GM18873 (cell line): ENCODE results near the gene BCAS1.

Source experiments
- ATAC-seq: cut with Tn5 transposase; IDR thresholded peaks from one replicate; pipeline ENCODE4 v1.9.1; 2021; ENCODE audit warnings: mild to moderate bottlenecking, moderate library complexity, moderate number of reproducible peaks; ENCODE audit not compliant: unreplicated experiment, low FRiP score

Gene BCAS1, protein sequence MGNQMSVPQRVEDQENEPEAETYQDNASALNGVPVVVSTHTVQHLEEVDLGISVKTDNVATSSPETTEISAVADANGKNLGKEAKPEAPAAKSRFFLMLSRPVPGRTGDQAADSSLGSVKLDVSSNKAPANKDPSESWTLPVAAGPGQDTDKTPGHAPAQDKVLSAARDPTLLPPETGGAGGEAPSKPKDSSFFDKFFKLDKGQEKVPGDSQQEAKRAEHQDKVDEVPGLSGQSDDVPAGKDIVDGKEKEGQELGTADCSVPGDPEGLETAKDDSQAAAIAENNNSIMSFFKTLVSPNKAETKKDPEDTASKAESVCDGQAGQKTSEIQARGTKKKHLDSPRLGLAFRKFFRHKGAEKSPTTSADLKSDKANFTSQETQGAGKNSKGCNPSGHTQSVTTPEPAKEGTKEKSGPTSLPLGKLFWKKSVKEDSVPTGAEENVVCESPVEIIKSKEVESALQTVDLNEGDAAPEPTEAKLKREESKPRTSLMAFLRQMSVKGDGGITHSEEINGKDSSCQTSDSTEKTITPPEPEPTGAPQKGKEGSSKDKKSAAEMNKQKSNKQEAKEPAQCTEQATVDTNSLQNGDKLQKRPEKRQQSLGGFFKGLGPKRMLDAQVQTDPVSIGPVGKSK

DNA sequence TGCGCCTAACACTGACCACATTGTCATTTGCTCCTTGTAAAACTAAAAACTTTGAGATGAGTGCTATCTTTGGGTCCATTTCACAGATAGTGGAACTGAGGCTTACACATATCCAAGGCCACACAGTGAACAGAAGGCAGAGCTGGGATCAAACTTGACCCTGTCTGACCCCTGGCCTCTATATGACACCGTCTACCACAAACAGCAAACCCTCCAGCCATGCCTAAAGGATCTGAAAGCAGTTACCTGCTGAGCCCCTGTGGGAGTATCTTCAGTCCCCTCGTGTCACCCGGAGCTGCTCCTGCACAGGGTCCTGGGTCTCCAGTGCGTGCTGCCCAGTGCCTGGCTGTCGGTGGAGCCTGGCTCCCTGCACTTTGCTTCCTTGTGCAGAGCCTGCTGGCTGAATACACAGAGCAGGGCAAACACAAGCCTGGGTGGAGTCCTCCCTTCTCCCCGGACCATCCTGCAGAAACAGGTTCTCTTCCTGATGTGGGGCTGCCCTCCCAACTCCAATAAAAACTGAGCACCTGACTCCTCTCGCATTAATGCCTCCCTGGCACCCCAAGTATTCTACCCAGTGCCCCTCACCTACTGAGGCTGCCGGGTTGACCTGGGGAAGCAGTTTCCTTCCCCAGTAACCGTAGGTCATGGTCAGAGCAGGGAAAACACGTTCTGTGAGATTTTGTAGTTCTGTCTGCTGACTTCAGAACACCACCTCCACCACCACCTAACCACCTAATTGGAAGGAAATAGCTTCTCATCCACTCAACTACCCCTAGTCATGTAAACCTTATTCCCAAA is at the start of gene BCAS1:
BCAS1 (minus strand) TSS at position 408 of the 801 bp plus-strand sequence. CDS start 11,876 bp downstream, outside the sequence.
- ATAC-seq, result no peak

DNA sequence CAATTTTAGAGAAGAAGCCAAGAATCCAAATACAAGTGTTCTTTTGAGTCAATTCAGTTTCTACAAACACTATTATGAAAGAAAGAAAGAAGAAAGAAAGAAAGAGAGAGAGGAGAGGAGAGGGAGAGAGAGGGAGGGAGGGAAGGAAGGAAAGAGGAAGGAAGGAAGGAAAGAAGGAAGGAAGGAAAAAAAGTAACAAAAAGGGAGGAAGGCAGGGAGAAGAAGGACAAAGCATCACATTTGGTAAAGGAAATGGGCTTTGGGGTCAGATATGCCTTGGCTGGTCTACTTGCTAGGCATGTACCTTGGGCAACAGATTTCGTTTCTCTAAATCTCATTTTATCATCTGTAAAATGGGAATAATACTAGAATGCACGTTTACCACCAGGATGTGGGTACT is 49.4 kb upstream of the BCAS1 start:
- no peak for ATAC-seq

DNA sequence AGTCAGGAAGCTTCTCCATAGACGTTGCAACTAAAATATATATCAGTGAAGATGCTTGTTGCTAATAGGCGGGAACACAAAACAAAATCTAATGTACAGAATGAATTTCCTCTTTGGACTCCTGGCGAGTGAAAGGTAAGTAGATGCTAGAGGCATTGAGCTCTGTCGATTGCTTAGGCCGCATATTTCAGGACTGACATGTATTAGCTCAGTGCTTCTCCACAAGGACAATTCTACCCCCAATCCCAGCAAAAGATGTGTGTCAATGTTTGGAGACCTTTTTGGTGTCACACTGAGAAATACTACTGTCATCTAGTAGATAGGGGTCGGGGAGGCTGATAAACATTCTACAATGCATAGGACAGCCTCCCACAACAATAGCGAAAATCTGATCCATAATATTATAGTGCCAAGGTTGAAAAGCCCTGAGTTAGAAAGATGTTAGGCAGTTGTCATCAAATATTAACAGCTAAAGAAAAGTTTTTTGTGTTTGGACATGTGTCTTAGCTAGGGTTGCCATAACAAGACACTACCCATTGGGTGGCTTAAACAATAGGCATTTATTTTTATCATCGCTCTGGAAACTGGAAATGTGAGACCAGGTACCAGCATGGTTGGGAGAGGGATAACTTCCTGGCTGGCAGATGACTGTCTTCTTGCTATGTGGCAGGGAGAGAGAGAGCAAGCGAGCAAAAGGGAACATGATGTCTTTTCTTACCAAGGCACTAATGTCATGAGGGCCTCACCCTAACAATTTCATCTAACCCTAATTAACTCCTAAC is 48.0 kb upstream of the BCAS1 start:
- no peak for ATAC-seq

DNA sequence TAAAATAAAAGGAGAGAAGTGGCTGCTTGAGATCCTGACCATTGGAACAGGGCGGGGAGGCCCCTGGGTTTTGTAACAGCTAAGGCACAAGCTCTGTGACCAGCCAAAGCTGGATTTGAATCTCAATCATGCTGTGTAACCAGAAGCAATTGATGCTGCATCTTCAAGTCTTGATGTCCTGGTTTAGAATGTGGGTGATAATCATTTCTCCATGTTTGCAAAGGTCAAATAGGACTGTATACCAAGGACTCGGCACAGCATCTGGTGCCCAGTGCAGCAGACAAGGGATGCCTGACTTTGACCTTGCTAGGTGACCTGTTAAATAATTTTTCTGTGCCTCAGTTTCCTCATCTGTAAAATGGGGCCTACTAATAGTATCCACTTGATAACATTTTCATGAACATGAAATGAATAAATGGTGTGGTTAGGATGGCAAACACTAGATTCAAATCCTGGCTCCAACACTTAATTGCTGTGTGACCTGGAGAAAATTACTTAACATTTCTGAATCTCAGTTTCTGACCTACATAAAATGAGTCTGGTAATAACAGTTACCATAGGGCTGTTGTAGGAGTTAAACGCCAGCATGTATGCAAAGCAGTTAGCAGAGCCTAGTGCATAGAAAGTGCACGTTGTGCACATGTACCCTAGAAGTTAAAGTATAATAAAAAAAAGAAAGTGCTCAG is 46.3 kb upstream of the BCAS1 start:
- no peak for ATAC-seq

DNA sequence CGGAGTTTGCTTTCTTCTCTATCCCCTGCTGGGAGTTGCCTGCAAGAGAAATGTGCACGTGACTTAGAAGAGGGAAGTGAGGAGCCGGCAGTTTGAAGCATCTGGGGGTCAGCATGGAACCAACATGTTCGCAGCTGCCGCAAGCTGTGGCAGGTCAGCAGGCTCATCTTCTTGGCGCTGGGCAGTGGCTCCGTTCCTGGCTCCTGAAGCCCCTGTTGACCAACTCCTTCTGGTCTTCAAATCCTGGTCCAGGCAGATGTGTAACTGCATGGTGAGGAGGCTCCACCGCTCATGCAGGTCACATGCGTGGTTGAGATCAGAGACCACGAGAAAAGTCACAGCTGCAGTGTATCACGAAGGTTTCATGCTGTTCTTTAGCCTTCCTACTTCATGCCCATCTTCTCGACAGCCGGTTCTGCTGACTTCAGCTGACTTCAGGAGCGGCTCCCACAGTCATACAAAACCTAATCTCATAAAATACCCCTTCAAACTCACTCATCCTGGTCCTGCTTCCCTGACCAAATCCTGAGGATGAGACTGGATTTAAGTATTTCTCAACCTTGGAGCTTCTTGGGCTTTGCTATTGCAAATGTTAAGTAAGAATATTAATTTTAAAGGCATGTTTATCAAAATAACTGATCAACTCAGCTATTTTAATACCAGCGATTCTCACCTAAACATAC is 44.9 kb upstream of the BCAS1 start:
- no peak for ATAC-seq

DNA sequence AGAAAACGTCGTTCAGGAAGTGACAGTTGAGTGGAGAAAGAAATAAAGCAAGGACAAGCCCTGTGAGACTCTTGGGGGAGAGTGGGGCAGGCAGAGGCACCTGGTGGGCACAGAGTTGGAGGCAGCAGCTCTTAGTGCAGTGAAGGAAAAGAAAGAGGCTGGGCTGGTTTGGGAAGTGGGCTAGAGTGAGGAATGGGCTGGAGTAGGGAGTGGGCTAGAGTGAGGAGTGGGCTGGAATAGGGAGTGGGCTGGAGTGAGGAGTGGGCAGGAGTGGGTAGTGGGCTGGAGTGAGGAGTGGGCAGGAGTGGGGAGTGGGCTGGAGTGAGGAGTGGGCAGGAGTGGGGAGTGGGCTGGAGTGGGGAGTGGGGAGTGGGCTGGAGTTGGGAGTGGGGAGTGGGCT is 43.7 kb upstream of the BCAS1 start:
- ATAC-seq, result no peak

DNA sequence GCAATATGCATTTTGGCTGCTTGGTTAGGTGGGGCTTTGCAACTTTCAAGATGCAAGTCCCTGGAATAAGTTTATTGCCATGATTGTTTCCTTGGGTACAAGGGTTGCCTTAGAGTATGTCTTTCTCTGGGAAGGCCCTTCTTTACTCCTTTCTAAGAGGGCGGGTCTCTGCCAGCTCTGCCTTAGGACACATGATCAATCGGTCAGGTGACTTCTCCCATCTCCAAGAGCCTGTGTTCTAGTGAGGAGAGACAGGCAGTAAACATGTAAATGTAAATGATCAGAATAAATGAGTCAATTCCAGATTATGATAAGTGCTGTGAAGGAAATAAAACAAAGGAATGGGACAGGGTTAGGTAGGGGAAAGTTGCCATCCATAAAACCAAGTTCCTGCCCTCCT is 43.2 kb upstream of the BCAS1 start:
- no peak for ATAC-seq

DNA sequence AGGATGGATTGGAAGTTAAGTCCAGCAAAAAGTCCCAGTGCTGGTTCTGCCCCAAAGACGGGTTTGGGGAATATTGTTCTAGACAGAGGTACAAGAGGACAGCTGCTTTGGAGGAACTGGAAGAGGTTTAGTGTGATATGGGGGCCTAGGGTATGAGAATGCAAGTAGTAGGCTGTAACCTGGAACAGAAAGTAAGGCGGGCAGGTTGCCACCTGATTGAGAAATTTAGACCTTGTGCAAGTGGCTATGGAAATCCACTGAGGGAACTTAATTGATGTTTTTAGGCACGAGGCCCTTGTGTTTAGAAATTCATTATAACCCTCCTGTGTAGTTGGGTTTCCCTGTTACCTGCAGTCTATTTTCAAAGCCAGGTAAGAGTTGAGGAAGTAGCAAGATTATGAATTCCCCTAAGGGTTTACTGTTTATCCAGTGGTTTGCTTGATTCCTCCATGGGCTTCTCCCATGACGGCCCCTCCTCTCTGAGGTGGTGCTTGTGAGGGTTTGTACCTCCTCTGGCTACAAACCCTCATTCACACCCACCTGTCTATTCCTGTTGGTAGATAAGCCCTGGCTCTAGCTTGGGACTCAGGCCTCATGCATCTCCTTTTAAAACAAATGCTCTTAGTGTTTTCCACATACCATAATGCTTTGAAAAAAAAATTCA is 42.0 kb upstream of the BCAS1 start:
- no peak for ATAC-seq

DNA sequence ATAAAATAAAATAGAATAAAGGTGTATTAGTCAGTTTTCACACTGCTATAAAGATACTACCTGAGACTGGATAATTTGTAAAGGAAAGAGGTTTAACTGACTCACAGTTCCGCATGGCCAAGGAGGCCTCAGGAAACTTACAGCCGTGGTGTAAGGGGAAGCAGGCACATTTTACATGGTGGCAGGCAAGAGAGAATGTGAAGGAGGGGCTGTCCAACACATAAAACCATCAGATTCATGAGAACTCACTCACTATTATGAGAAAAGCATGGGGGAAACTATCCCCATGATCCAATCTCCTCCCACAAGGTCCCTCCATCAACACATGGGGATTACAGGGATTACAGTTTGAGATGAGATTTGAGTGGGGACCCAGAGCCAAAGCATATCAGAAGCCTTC is 41.1 kb upstream of the BCAS1 start:
- ATAC-seq, result no peak

DNA sequence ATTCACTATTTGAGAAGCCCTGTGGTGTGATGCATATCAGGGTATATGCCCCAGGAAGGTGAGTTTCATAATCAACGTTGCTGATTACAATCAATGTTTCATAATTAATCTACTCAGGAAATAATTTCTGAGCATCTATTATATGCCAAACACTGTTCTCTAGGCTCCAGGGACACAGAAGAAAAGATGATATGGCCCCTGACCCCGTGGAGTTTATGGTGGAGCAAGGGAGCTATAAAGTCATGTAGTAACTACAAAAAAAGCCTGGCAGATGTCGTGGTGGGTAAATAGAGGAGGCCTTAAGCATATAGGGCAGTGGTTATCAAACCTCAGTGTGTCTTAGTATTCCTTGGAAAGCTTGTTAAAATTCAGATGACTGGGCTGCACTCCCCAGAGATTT is 40.1 kb upstream of the BCAS1 start:
- no peak for ATAC-seq

DNA sequence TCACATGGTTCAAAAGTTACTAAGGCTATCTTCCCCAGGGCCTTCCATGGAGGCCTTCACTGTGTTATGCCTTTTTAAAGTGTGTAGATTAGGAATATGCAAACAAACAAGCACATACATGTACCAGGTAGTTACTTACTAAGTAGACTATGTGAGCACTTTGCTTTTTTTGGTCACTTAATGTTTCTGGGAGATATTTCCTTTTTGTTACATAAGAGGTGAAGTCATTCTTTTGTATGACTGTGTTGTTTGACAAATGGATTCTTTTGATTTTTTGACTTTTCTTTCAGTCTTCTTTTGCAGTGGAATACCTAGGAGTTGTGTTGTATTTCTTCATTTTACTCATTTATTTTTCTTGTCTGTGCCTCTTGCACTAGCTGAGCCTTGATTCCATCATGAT is 39.6 kb upstream of the BCAS1 start:
- ATAC-seq, result no peak

DNA sequence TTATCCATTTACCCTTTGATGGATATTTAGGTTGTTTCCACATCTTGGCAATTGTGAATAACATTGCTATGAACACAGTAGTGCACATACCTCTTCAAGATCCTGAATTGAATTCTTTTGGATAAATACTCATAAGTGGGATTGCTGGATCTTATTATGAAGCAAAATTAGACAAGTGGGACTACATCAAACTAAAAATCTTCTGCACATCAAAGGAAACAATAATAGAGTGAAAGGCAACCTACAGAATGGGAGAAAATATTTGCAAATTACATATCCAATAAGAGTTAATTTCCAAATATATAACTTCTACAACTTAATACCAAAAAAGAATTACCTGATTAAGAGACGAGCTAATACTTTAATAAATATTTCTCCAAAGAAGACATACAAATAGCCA is 38.4 kb upstream of the BCAS1 start:
- ATAC-seq, result no peak

DNA sequence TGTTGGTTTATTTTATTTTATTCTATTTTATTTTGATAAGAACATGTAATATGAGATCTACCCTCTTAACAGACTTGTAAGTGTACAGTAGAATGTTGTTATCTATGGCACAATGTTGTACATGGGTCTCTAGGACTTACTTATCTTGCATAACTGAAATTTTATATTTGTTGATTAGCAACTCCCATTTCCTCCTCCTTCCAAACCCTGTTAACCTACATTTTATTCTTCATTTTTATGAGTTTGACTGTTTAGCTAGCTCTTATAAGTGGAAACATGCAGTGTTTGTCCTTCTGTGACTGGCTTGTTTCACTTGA is 37.9 kb upstream of the BCAS1 start:
- ATAC-seq, result no peak

DNA sequence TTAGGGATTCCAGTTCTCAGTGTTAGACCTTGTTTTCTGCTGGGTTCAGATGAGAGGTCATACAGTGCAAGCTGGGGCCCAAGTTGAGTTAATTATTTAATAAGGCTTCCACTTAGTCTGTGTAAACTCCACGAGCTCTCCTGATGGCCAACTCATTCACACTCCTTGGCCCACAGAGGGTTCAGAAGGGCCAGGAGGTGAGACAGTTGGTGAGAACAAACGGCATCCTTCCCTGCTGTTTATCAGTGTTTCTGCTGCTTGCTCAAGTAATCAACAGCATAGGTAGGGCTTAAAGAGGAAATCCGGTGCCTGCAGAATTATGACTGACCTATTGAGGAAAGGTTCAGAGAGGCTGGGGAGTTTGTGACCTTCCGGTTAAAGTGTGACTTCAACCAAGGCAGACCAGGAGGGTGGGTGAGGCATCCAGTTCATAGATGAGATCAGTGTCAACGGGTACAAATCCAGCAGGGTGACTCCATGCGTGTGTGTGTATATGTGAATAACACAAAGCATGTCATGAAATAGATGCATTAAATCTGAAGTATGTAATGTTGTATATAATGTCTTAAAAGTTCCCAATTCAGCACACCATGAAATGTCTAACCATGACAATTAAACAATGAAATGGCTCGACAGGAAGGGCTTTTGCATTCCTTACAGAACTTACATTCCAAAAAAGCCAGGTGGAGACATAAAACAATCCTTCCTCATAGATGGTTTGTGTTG is 37.4 kb upstream of the BCAS1 start:
- ATAC-seq, result no peak

DNA sequence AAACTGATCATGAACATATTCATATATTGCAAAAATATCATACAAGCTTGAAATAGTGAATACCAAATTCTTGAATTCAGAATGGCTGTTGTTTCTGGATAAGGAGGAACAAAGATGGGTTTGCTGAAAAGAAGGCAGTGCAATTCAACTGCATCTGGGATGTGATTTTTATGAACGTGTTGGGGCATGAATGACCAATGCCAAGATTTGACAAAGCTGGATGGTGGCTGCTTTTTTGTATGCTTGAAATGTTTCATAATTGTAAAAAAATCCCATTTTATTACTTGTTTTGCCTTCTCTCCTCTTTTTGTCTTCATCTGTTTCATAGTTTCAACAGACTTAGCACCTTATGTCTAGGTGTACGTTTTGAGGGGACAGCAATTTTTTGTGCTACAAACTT is 36.8 kb upstream of the BCAS1 start:
- ATAC-seq, result no peak

DNA sequence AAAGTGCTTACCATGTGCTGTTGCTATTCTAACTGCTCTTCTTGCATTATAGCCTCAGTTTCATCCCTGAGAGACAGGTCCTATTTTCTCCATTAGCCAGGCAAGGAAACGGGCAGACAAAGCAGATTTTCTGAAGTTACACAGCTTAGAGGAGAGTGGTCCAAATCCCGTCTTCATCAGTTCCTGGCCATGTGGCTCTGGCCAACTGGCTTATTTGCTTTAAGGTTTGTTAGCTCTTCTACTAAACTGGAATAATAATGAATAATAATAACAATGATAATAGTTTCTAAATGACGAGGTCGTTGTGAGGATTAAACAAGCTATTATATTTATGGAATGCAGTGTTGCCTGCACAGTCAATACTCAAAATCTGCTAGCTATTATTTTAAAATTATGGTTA is 35.8 kb upstream of the BCAS1 start:
- ATAC-seq, result no peak

DNA sequence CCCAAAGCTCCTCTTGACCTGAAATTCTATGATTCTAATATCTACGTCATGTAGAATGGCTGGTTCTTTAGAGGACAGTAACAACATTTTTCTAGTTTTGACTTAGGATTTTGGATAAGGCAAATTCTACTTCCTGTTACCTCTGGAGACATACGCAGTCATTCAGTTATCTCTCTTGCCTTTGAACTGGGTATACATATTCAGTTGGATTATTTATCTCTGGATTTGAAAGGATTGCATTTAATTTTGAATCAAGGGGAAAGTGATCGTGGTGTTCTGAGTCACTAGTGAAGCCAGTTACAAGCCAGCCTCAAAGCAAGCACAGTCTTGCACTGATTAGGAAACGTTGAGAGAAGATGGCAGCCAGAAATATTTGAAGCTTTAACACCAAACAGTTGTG is 35.3 kb upstream of the BCAS1 start:
- no peak for ATAC-seq

DNA sequence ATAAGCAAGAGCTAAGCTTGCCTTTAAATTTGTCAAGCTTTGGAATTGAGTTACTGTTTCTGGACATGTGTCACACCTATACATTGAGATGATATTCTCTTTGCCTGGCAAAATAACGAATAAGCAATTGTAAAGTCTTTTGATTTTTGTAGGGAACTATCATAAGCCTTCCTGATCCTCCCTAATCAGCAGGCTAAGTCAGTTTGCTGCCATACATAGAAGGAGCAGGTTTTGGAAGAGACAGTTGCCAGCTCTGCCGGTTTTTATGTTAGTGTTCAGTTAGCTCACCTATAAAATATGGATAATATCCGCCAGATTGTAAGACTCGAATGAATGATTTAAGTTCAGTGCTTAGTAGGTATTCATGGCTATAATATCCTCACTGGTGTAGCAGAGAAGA is 34.4 kb upstream of the BCAS1 start:
- no peak for ATAC-seq
